HG03565 (cell line): Measurements from ENCODE around the gene WDR6.

ENCODE experiments used
- ATAC-seq: cut with Tn5 transposase; IDR thresholded peaks from one replicate; pipeline ENCODE4 v1.9.1; 2021; ENCODE audit warnings: mild to moderate bottlenecking, moderate library complexity; ENCODE audit not compliant: unreplicated experiment

WDR6 gene

GRCh38 chr3:49007068-49007770 lies at the start of gene WDR6:
TSS of gene WDR6 (plus strand) at chr3:49007391. CDS start at chr3:49007432, 41 bp downstream.
- peak; percentile 85 for ATAC-seq

GRCh38 chr3:48960841-48961413 lies 46.3 kb upstream of the WDR6 start:
- ATAC-seq = no peak

- ATAC-seq = no peak
These were observed 44.9 kb upstream of the WDR6 start for GRCh38 chr3:48962340-48962739.

GRCh38 chr3:48962939-48963338 lies 44.3 kb upstream of the WDR6 start:
- ATAC-seq = no peak

- ATAC-seq = no peak
These were observed 43.6 kb upstream of the WDR6 start for GRCh38 chr3:48963591-48963990.

- no peak for ATAC-seq
These were observed 40.8 kb upstream of the WDR6 start for GRCh38 chr3:48966367-48966766.

GRCh38 chr3:48966876-48967361 lies 40.3 kb upstream of the WDR6 start:
- ATAC-seq = no peak

GRCh38 chr3:48970586-48970985 lies 36.6 kb upstream of the WDR6 start:
- no peak for ATAC-seq

- no peak for ATAC-seq
These were observed 32.9 kb upstream of the WDR6 start for GRCh38 chr3:48974076-48974864.

GRCh38 chr3:48979451-48979850 lies 27.7 kb upstream of the WDR6 start:
- ATAC-seq = no peak

- ATAC-seq = no peak
These were observed 26.9 kb upstream of the WDR6 start for GRCh38 chr3:48980295-48980694.

- no peak for ATAC-seq
These were observed 25.2 kb upstream of the WDR6 start for GRCh38 chr3:48982016-48982415.

GRCh38 chr3:48982686-48983085 lies 24.5 kb upstream of the WDR6 start:
- no peak for ATAC-seq

- ATAC-seq = no peak
These were observed 24.1 kb upstream of the WDR6 start for GRCh38 chr3:48983096-48983495.

- no peak for ATAC-seq
These were observed 22.5 kb upstream of the WDR6 start for GRCh38 chr3:48984663-48985062.

- no peak for ATAC-seq
These were observed 21.3 kb upstream of the WDR6 start for GRCh38 chr3:48985831-48986376.

- no peak for ATAC-seq
These were observed 17.9 kb upstream of the WDR6 start for GRCh38 chr3:48989126-48989795.

- ATAC-seq = no peak
These were observed 17.2 kb upstream of the WDR6 start, which contains the start of gene P4HTM for GRCh38 chr3:48989796-48990635. TSS of gene P4HTM (plus strand) at chr3:48990241. CDS start at chr3:48990257, 16 bp downstream.

GRCh38 chr3:48990636-48991469 lies 16.3 kb upstream of the WDR6 start:
- no peak for ATAC-seq
